GM18858 (cell line): ENCODE measurements around the gene GPSM1.

Source experiments
- ATAC-seq: cut with Tn5 transposase; IDR thresholded peaks from one replicate; pipeline ENCODE4 v1.9.1; 2021; ENCODE audit not compliant: unreplicated experiment

GPSM1 gene

GRCh38 chr9:136358888-136359287 is 31.5 kb downstream of the GPSM1 start:
- ATAC-seq, result no peak

GRCh38 chr9:136359774-136360718 is 32.7 kb downstream of the GPSM1 start:
- ATAC-seq, result no peak

- no peak for ATAC-seq
Observed at GRCh38 chr9:136361047-136361753, 33.9 kb downstream of the GPSM1 start.

GRCh38 chr9:136361754-136362449 is 34.6 kb downstream of the GPSM1 start:
- ATAC-seq, result no peak

GRCh38 chr9:136362450-136362784 is 35.1 kb downstream of the GPSM1 start:
- ATAC-seq, result no peak

- ATAC-seq, result peak; percentile 52
Observed at GRCh38 chr9:136363106-136363948, 36.0 kb downstream of the GPSM1 start, which contains the start of gene DNLZ. Gene DNLZ (minus strand): TSS chr9:136363744. CDS start chr9:136363714, 30 bp downstream.

GRCh38 chr9:136363949-136364748 is 36.8 kb downstream of the GPSM1 start:
- ATAC-seq, result peak; percentile 6

- ATAC-seq, result no peak
Observed at GRCh38 chr9:136364942-136365774, 37.8 kb downstream of the GPSM1 start.

- ATAC-seq, result no peak
Observed at GRCh38 chr9:136365775-136366222, 38.5 kb downstream of the GPSM1 start.

GRCh38 chr9:136366826-136367225 is 39.5 kb downstream of the GPSM1 start:
- no peak for ATAC-seq

- ATAC-seq, result no peak
Observed at GRCh38 chr9:136367296-136368145, 40.2 kb downstream of the GPSM1 start.

GRCh38 chr9:136368190-136368589 is 40.9 kb downstream of the GPSM1 start:
- ATAC-seq, result no peak

- no peak for ATAC-seq
Observed at GRCh38 chr9:136370037-136370436, 42.7 kb downstream of the GPSM1 start.

- no peak for ATAC-seq
Observed at GRCh38 chr9:136370687-136371532, 43.6 kb downstream of the GPSM1 start.

GRCh38 chr9:136371533-136371880 is 44.2 kb downstream of the GPSM1 start:
- no peak for ATAC-seq

GRCh38 chr9:136372006-136372405 is 44.7 kb downstream of the GPSM1 start:
- ATAC-seq, result no peak
